GM18909 (cell line): ENCODE results near the gene SLC5A3.

Source experiments
- ATAC-seq: cut with Tn5 transposase; IDR thresholded peaks from one replicate; pipeline ENCODE4 v1.9.1; 2021; ENCODE audit warnings: mild to moderate bottlenecking; ENCODE audit not compliant: unreplicated experiment, poor library complexity

The SLC5A3 gene

GRCh38 chr21:34094949-34095348 is 21.6 kb downstream of the SLC5A3 start:
- ATAC-seq: no peak

GRCh38 chr21:34097442-34097841 is 24.1 kb downstream of the SLC5A3 start:
- ATAC-seq: no peak

- no peak for ATAC-seq
Observed at GRCh38 chr21:34100337-34100736, 27.0 kb downstream of the SLC5A3 start.

- no peak for ATAC-seq
Observed at GRCh38 chr21:34100790-34101189, 27.4 kb downstream of the SLC5A3 start.

DNA sequence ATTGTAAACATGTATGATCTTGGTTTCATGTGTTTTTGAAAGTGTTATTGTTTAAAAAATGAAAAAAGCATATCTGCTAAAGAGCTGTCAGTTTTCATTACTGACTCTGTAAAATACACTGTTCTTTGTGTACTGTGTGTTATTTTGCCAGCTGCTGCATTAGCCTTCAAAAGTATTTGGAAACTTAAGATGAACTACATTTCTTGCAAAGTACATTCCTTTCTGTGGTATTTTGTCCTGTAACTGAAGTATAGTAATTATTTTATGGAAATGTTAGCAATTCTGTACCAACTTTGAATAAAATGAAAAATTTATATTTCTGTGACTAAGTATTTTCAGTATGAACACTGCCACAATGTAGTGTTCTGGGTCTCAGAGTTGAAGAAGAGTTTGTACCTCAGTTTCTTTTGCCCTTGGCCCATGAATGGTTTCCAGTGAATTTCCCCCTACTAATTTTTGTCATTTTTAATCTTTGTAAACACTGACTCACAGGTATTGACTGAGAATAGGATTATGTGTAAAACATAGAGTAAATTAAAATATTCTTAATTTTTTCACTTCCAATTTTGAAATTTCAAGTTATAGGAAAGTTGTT is 32.7 kb downstream of the SLC5A3 start:
- no peak for ATAC-seq

DNA sequence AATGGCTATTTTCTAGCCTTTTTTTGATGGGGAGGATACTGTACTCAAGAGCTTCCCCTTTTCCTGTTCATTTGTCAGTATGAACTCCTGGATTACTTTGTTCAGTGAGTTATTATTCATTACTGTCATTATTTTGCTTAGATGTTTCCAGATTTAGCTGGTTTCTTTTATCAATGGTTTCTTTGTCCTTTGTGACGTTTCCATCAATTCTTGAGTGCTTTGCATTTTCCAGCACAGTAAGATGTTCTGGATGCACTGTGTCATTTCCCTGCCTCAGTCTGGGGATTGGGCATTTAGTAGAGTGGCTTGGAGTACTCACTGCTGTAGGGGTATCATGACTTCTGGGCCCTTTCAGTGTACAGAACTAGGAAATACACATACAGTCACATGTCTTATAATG is 34.2 kb downstream of the SLC5A3 start:
- no peak for ATAC-seq

DNA sequence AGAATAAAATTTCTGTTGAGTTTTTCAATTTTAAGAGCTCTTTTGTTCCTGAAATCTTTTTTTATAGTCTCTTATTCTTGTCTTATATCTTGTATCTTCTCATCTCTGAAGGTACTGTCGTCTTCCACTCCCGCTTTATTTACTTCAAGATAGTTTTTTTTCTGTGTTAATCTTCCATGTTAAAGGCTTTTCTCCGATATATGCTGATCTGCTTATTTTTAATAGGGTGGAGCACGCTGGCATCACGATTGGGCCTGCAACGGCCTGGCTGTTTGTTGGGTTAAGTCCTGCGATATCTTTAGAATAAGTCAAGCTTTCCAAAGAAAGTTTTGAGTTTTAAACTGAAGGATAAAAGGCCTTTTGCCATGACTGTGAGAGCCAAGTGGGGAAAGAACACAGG is 35.7 kb downstream of the SLC5A3 start:
- no peak for ATAC-seq

DNA sequence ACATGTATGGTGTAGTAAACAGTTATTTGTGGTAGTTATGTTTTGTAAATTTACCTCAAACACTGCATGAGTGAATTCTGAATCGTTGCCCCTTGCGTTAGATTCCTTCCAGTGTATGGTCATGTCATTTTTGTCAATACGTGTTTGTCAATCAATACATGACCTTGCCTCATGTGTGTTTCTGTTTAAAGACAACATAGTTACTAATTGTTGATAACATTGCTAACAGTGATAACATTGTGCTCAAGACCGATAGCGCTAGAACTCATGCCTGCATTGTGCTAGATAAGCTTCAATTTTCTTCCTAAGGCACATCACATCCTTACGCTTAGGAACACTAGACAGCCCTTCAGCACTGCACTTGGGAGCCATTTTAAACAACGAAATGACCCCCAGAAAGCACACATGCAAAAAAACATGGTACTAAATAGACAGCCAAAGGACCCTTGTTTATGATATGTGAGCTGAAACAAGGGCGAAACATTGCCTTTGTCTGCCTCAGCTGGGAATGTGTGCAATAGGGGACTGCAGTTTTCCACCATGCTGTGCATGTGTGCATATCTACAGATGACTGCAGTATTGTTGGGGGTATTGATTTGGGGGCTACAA is 37.3 kb downstream of the SLC5A3 start:
- no peak for ATAC-seq

GRCh38 chr21:34112316-34113033 is 39.1 kb downstream of the SLC5A3 start:
- no peak for ATAC-seq

GRCh38 chr21:34113842-34114241 is 40.5 kb downstream of the SLC5A3 start:
- ATAC-seq: no peak

DNA sequence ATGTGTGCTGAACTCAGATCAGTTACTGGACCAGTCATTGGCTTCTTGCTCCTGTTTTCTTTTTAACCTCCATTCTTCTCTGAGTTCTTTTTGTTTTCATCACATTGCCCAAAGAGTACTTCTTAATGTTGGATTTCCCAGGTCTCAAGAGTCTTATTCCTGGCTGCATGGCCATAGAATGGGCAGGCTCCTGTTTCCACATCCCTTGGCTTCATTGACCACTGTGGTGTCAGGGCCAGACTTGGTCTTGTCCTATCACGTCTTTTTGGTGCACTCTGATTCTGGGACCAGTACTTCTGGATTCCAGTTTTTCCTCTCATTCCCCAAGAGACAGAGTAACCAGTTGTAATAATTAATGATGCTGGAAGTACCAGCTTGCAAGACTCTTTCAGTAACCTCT is 41.8 kb downstream of the SLC5A3 start:
- ATAC-seq: no peak

DNA sequence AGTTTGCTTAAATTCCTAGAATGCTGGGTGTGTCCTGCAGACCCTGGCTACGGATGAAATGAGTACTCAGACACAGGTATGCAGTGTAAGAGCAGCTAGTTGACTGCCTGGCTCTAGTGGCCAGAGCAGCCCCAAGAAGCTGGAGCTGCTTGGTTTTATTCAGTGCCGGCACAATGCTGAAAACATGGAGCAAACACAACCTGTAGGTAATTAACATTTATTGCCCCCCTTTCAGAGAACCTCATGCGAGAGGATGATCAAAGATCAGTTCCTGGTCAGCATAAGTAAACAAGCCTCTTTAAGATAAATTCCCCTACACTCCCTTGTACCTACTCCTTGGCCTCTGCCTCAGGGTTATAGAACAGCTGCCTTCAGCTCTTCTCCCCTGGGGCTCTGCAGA is 43.2 kb downstream of the SLC5A3 start:
- no peak for ATAC-seq

GRCh38 chr21:34120867-34121266 is 47.5 kb downstream of the SLC5A3 start:
- no peak for ATAC-seq

- ATAC-seq: no peak
Observed at GRCh38 chr21:34122047-34122446, 48.7 kb downstream of the SLC5A3 start.
